ENCODE data around the gene TUBA4B. TPM values are rescaled to one million over a fixed set of nuclear protein-coding genes. Genes with fewer than 3 reads are reported as not detected.
"Not testable (repeated sequence)": the region's sequence is repeated elsewhere in the genome, so short reads cannot be mapped to it uniquely, and the experiment has no call there.

The TUBA4B gene
- total RNA-seq, 2 experiments from 2014 or later: not detected

GRCh38 chr2:219253753-219254589 lies 928 bp downstream of the TUBA4B start, which contains the start of gene TUBA4A:
Gene TUBA4A (minus strand): TSS chr2:219253918. CDS start chr2:219253858, 60 bp downstream.
- POLR2A ChIA-PET: interaction anchor here (0.6 to 5.1 kb wide), 10 partner anchors 9 to 134 kb away, joined by 4 to 57 read pairs (median 12); partner anchors contain the start of genes ABCB6, ANKZF1, ATG9A and CNPPD1
- CTCF ChIA-PET: interaction anchor here (0.6 to 6.4 kb wide), 7 partner anchors 8 to 274 kb away, joined by 3 to 56 read pairs (median 6); partner anchors contain the start of genes DNAJB2, GLB1L, NHEJ1 and STK16

- ChIA-PET POLR2A (interaction anchor here (1.3 to 5.1 kb wide), 7 partner anchors 10 to 78 kb away, joined by 6 to 57 read pairs (median 20); partner anchors contain the start of genes ABCB6, ANKZF1, ATG9A and CNPPD1), CTCF (interaction anchor here (1.0 to 6.4 kb wide), 5 partner anchors 9 to 46 kb away, joined by 4 to 56 read pairs (median 6); partner anchors contain the start of genes DNAJB2, GLB1L and STK16)
Measured at GRCh38 chr2:219254590-219255201, 1.7 kb downstream of the TUBA4B start.

GRCh38 chr2:219258942-219259341 lies 5.9 kb downstream of the TUBA4B start:
- POLR2A ChIA-PET: not testable (repeated sequence)
- CTCF ChIA-PET: interaction anchor here (0.7 to 2.0 kb wide), 3 partner anchors 11 to 36 kb away, joined by 3 to 8 read pairs (median 3); no protein-coding TSS in a partner anchor

- CTCF ChIA-PET: interaction anchor here (1.4 to 1.5 kb wide), 3 partner anchors 13 to 106 kb away, joined by 3 to 7 read pairs (median 5); no protein-coding TSS in a partner anchor
- POLR2A ChIA-PET: interaction anchor here (0.6 kb wide), 1 partner anchor 12 kb away, joined by 3 read pairs; no protein-coding TSS in a partner anchor
Measured at GRCh38 chr2:219261024-219261855, 8.2 kb downstream of the TUBA4B start.

- POLR2A ChIA-PET: no interaction called here
Measured at GRCh38 chr2:219266232-219266631, 13.2 kb downstream of the TUBA4B start.

GRCh38 chr2:219266886-219267285 lies 13.8 kb downstream of the TUBA4B start:
- POLR2A ChIA-PET: no interaction called here
- CTCF ChIA-PET: no interaction called here

More at GRCh38 chr2:219266232-219266631, 13.2 kb downstream of the TUBA4B start:
- CTCF ChIA-PET: interaction anchor here (1.1 kb wide), 1 partner anchor 29 kb away, joined by 4 read pairs; no protein-coding TSS in a partner anchor

GRCh38 chr2:219268294-219268693 lies 15.3 kb downstream of the TUBA4B start:
- ChIA-PET CTCF (interaction anchor here (0.7 to 2.4 kb wide), 2 partner anchors 10 to 29 kb away, joined by 3 to 9 read pairs; partner anchors contain the start of gene DNAJB2), POLR2A (no interaction called here)

- POLR2A ChIA-PET: no interaction called here
- CTCF ChIA-PET: interaction anchor here (1.2 to 2.4 kb wide), 3 partner anchors 9 to 97 kb away, joined by 4 to 9 read pairs (median 5); partner anchors contain the start of gene DNAJB2
Measured at GRCh38 chr2:219269362-219270054, 16.5 kb downstream of the TUBA4B start.

GRCh38 chr2:219270055-219270372 lies 17.0 kb downstream of the TUBA4B start:
- ChIA-PET POLR2A (no interaction called here), CTCF (interaction anchor here (1.2 to 2.4 kb wide), 3 partner anchors 8 to 97 kb away, joined by 4 to 9 read pairs (median 5); partner anchors contain the start of gene DNAJB2)

- ChIA-PET POLR2A (no interaction called here), CTCF (interaction anchor here (1.8 kb wide), 1 partner anchor 24 kb away, joined by 5 read pairs; no protein-coding TSS in a partner anchor)
Measured at GRCh38 chr2:219271021-219271420, 18.0 kb downstream of the TUBA4B start.

GRCh38 chr2:219272356-219272755 lies 19.3 kb downstream of the TUBA4B start:
- CTCF ChIA-PET: interaction anchor here (0.8 kb wide), 1 partner anchor 21 kb away, joined by 3 read pairs; no protein-coding TSS in a partner anchor
- POLR2A ChIA-PET: no interaction called here

- POLR2A ChIA-PET: no interaction called here
- CTCF ChIA-PET: interaction anchor here (2.1 kb wide), 1 partner anchor 12 kb away, joined by 7 read pairs; no protein-coding TSS in a partner anchor
Measured at GRCh38 chr2:219272995-219273394, 20.0 kb downstream of the TUBA4B start.

- CTCF ChIA-PET: interaction anchor here (1.6 to 2.1 kb wide), 2 partner anchors 13 to 21 kb away, joined by 4 to 7 read pairs; no protein-coding TSS in a partner anchor
Measured at GRCh38 chr2:219273937-219274336, 20.9 kb downstream of the TUBA4B start.

GRCh38 chr2:219274361-219274921 lies 21.4 kb downstream of the TUBA4B start:
- ChIA-PET POLR2A (no interaction called here), CTCF (interaction anchor here (1.6 to 2.1 kb wide), 2 partner anchors 13 to 20 kb away, joined by 4 to 7 read pairs; no protein-coding TSS in a partner anchor)

More at GRCh38 chr2:219273937-219274336, 20.9 kb downstream of the TUBA4B start:
- POLR2A ChIA-PET: no interaction called here

GRCh38 chr2:219277703-219278654 lies 24.9 kb downstream of the TUBA4B start:
- CTCF ChIA-PET: interaction anchor here (1.1 to 5.9 kb wide), 18 partner anchors 8 to 118 kb away, joined by 3 to 76 read pairs (median 8); partner anchors contain the start of genes ABCB6, ANKZF1, ATG9A and GLB1L
- POLR2A ChIA-PET: interaction anchor here (0.5 to 5.4 kb wide), 16 partner anchors 9 to 878 kb away, joined by 4 to 57 read pairs (median 6); partner anchors contain the start of genes ABCB6, ANKZF1, ATG9A and CTDSP1

- POLR2A ChIA-PET: interaction anchor here (0.6 to 5.4 kb wide), 17 partner anchors 8 to 879 kb away, joined by 3 to 57 read pairs (median 6); partner anchors contain the start of genes ABCB6, ANKZF1, ATG9A and CTDSP1
- CTCF ChIA-PET: interaction anchor here (0.6 to 5.9 kb wide), 15 partner anchors 8 to 102 kb away, joined by 3 to 76 read pairs (median 5); partner anchors contain the start of genes ABCB6, ANKZF1, ATG9A and CNPPD1
Measured at GRCh38 chr2:219278655-219279150, 25.7 kb downstream of the TUBA4B start.

Data from activated CD8-positive, alpha-beta memory T cell treated with anti-CD3 and anti-CD28 coated beads for 36 hours (primary cell).